Parathyroid adenoma (tissue), 2 donors: ENCODE data around the gene DICER1.
"Not testable (repeated sequence)": the region's sequence is repeated elsewhere in the genome, so short reads cannot be mapped to it uniquely, and the experiment has no call there.

Experiments
- H2AFZ ChIP-seq: fragments of 300-600 bp; sonication (generic); one replicate; pipeline ENCODE4 v1.7.0; 2017; ENCODE audit warnings: antibody characterized with exemption, mild to moderate bottlenecking
- H3K27ac ChIP-seq: fragments of 300-600 bp; sonication (generic); one replicate; pipeline ENCODE4 v1.7.0; 2017
- H3K27me3 ChIP-seq: fragments of 300-600 bp; sonication (generic); one replicate; pipeline ENCODE4 v1.7.0; 2017; ENCODE audit warnings: low read length; ENCODE audit not compliant: control insufficient read depth, insufficient read depth
- H3K36me3 ChIP-seq: fragments of 300-600 bp; sonication (generic); one replicate; pipeline ENCODE4 v1.7.0; 2017; ENCODE audit warnings: low read length; ENCODE audit not compliant: control insufficient read depth, insufficient read depth
- H3K4me1 ChIP-seq: fragments of 300-600 bp; sonication (generic); one replicate; pipeline ENCODE4 v1.7.0; 2017; ENCODE audit warnings: control low read depth
- H3K4me2 ChIP-seq: fragments of 300-600 bp; sonication (generic); one replicate; pipeline ENCODE4 v1.7.0; 2017; ENCODE audit warnings: low read length
- H3K4me3 ChIP-seq: fragments of 300-600 bp; sonication (generic); one replicate; pipeline ENCODE4 v1.7.0; 2017; ENCODE audit warnings: low read depth, low read length
- H3K79me2 ChIP-seq: fragments of 300-600 bp; sonication (generic); one replicate; pipeline ENCODE4 v1.7.0; 2017; ENCODE audit warnings: control low read depth
- H3K9ac ChIP-seq: fragments of 300-600 bp; sonication (generic); one replicate; pipeline ENCODE4 v1.7.0; 2017; ENCODE audit warnings: mild to moderate bottlenecking
- H3K9me3 ChIP-seq: fragments of 300-600 bp; sonication (generic); one replicate; pipeline ENCODE4 v1.7.0; 2017; ENCODE audit warnings: low read length; ENCODE audit not compliant: control insufficient read depth
- CTCF ChIP-seq: fragments of 300-600 bp; sonication (generic); IDR thresholded peaks from one replicate; pipeline ENCODE4 v1.7.0; 2017; ENCODE audit warnings: antibody characterized with exemption, mild to moderate bottlenecking
- donor health status: primary hyperparathyroidism.

Gene DICER1

GRCh38 chr14:95141684-95142083 lies 15.6 kb downstream of the DICER1 start:
- Histone ChIP-seq H3K4me2 (no peak overlapping the region), H3K27me3 (no peaks in the 10 kb centered on the region), H3K9me3 (no peaks in the 10 kb centered on the region), H3K4me3 (no peak overlapping the region), H3K79me2 (peaks cover 27% of the 10 kb centered on the region), H2AFZ (no peak overlapping the region), H3K36me3 (no peaks in the 10 kb centered on the region), H3K9ac (no peak overlapping the region), H3K4me1 (peaks cover 6% of the 10 kb centered on the region), H3K27ac (no peak overlapping the region)
- TF ChIP-seq CTCF, result no peak

DNA sequence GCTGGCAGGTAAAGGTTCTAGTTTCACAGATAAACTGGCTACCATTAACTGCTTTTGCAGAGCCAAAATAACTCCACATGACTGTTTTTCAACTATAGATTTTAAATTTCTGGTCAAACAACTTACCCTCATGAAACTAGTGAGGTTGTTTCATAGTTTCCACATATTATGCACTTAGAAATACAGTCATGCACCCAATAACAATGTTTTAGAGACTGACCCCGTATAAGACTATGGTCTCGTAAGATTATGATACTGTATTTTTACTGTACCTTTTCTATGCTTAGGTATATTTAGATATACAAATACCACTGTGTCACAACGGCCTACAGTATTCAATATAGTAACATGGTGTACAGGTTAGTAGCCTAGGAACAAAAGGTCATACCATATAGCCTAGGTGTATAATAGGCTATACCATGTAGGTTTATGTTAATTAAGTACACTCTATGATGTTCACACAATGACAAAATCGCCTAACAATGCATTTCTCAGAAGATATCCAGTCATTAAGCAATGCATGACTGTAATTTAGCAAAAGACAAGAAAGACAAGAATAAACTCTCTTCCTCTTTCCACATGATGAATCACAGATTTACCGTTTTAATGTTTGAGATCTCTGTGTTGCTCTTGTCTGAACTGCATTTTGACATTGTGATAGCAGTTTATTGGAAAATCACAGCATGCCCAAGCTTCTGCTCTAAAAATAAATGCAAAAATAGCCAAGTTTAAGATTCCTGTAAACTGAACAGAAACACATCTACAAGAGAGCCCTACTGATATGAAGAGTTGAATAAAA lies 17.1 kb downstream of the DICER1 start:
- no peak overlapping the region for H2AFZ ChIP-seq
- no peak overlapping the region for H3K4me2 ChIP-seq
- H3K36me3 ChIP-seq, result no peaks in the 10 kb centered on the region
- H3K9me3 ChIP-seq, result no peaks in the 10 kb centered on the region
- no peak for TF ChIP-seq CTCF
- H3K4me3 ChIP-seq, result no peak overlapping the region
- peaks cover 27% of the 10 kb centered on the region for H3K79me2 ChIP-seq
- H3K4me1 ChIP-seq, result peaks cover 6% of the 10 kb centered on the region
- no peaks in the 10 kb centered on the region for H3K27me3 ChIP-seq
- H3K27ac ChIP-seq, result no peak overlapping the region
- H3K9ac ChIP-seq, result no peak overlapping the region

DNA sequence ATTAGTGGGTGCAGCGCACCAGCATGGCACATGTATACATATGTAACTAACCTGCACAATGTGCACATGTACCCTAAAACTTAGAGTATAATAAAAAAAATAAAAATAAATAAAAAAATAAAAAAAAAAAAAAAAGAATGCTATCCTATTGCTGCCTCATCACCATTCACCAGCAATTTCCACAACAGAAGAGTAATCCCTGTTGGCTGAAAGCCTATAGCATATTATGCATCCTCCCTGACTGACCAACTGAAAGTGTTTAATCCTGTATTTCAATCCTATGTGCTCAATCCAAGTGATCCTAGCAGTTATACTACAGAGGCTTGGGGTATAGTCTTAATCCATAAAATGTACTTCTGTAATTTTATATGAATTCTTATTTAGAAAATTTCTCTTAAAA lies 18.5 kb downstream of the DICER1 start:
- H3K4me3 ChIP-seq, result no peak overlapping the region

DNA sequence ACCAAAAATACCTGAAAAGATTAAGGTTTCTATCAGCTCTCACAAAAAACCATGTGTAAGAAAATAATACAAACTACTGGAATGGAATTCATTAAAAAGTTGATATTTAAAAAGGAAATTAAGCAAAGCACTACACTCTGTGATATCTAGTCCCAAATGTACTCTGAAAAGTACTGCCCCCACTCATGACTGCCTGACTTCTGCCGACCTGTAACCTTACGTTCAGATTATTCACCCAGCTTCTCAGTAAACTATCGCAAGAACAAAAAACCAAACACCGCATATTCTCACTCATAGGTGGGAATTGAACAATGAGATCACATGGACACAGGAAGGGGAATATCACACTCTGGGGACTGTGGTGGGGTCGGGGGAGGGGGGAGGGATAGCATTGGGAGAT lies 18.9 kb downstream of the DICER1 start:
- H3K27me3 ChIP-seq, H3K9me3 ChIP-seq, H3K27ac ChIP-seq, H3K36me3 ChIP-seq, H3K9ac ChIP-seq, H3K4me3 ChIP-seq, H3K4me2 ChIP-seq, H3K4me1 ChIP-seq, H2AFZ ChIP-seq: not testable (repeated sequence)
- peaks cover 17% of the 10 kb centered on the region for H3K79me2 ChIP-seq

More for the DNA sequence above, 18.5 kb downstream of the DICER1 start:
- H3K4me1 ChIP-seq, result peaks cover 6% of the 10 kb centered on the region
- no peak overlapping the region for H3K9ac ChIP-seq
- no peak overlapping the region for H2AFZ ChIP-seq
- peaks cover 17% of the 10 kb centered on the region for H3K79me2 ChIP-seq
- H3K36me3 ChIP-seq, result no peaks in the 10 kb centered on the region
- no peak overlapping the region for H3K27ac ChIP-seq
- no peaks in the 10 kb centered on the region for H3K27me3 ChIP-seq
- H3K4me2 ChIP-seq, result no peak overlapping the region
- no peak for TF ChIP-seq CTCF
- H3K9me3 ChIP-seq, result no peaks in the 10 kb centered on the region

DNA sequence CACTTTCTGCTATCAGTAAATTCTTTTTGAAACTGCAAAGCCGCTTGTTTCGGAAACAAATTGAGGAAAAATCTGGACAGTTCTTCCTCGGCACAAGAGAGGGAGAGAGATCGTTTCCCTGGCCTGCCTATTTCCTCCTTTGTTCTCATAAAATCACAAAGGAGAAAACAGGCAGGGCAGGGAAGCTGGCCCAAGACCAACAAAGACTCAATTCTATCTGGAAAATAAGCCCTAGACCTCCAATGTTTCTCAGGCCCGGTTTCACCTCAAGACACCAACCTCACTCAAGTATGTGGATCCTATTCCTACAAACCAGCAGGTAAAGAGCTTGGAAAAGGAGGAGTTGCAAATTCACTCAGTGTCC lies 19.5 kb downstream of the DICER1 start:
- Histone ChIP-seq H3K27ac (peak overlapping the region; percentile 8), H3K79me2 (peaks cover 17% of the 10 kb centered on the region), H3K4me1 (peaks cover 6% of the 10 kb centered on the region), H3K9ac (no peak overlapping the region), H3K36me3 (no peaks in the 10 kb centered on the region), H2AFZ (no peak overlapping the region), H3K27me3 (no peaks in the 10 kb centered on the region), H3K9me3 (no peaks in the 10 kb centered on the region), H3K4me3 (no peak overlapping the region), H3K4me2 (no peak overlapping the region)
- no peak for TF ChIP-seq CTCF
